ENCODE results near the gene ALK.

DNA sequence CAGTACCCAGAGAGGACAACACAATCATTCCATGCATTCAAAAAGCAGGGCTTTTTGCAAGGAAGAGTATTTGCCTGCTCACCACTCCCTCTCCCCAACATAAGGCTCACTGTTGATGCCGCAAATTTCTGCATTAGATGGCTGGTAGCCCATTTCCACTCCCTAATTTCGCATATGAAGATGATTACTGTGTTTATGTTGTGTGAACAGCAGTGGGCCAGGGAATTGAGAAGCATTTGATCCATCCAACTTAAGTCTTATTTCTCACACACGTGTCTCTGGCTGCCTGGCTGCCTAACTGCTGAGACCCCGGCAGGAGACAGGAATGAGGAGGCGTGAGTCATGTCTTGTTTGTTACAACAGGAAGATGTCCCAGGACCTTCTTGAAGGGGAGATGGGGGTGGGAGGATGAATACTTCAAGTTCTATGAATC lies 294.1 kb downstream of the ALK start:
- TF ChIP-seq GATA3 (IDR thresholded peaks at IDR 0.05; ENCODE audit: low read depth, low read length) (no peak), GATA2 (IDR thresholded peaks at IDR 0.05; ENCODE audit: low read depth, low read length) (no peak)
